H1 (cell line): ENCODE data around the gene SP4.

Source experiments
- RAD21 ChIP-seq, 2 experiments: IDR thresholded peaks in 1 of 2; conservative IDR thresholded peaks in 1 of 2; 2 replicates each; pipeline ENCODE4 v1.6.1; 2011; ENCODE audit warnings: low read depth in 2 of 2, low read length in 2 of 2, improper control_type of control experiment in 1 of 2, inconsistent platforms in 1 of 2, mild to moderate bottlenecking in 1 of 2, moderate library complexity in 1 of 2
- RBBP5 ChIP-seq: IDR thresholded peaks from 2 replicates; pipeline ENCODE4 v1.7.1; 2012; ENCODE audit warnings: low read depth, mild to moderate bottlenecking, inconsistent platforms, low read length, moderate library complexity, borderline replicate concordance
- RNF2 ChIP-seq: fragments of 200-900, 300-1000 bp; sonication (generic); IDR thresholded peaks from 2 replicates; pipeline ENCODE4 v1.7.1; 2016; ENCODE audit warnings: borderline replicate concordance, low read depth, mild to moderate bottlenecking, antibody characterized with exemption, low read length; ENCODE audit not compliant: poor library complexity, severe bottlenecking; ENCODE audit errors: missing control alignments
- TAF7 ChIP-seq: optimal IDR thresholded peaks from 2 replicates; pipeline ENCODE3; 2011; ENCODE audit warnings: low read depth, mild to moderate bottlenecking, inconsistent platforms, low read length, moderate library complexity, borderline replicate concordance
- TEAD4 ChIP-seq: IDR thresholded peaks from 2 replicates; pipeline ENCODE4 v1.6.1; 2012; ENCODE audit warnings: low read depth, low read length, inconsistent platforms, mixed read lengths

- TF ChIP-seq TAF7 (no peak), TEAD4 (no peak), RNF2 (no peak), RBBP5 (no peak), RAD21 (IDR thresholded peaks at IDR 0.05 in 1 of 2, conservative IDR thresholded peaks at IDR 0.05 in 1 of 2; ENCODE audit: low read depth in 2 of 2, low read length in 2 of 2) (no peak)
Observed at GRCh38 chr7:21462081-21462480, 34.2 kb downstream of the SP4 start.
